ENCODE measurements around the gene LTA.

- peak; percentile 52; the same call in 1 of the 2 replicates for TF ChIP-seq GATA2 (IDR thresholded peaks at IDR 0.05; ENCODE audit: low read depth, low read length)
- no peak; the same call in 1 of the 2 replicates for TF ChIP-seq GATA3 (IDR thresholded peaks at IDR 0.05; ENCODE audit: low read depth, low read length)
These were observed 4.0 kb downstream of the LTA start for GRCh38 chr6:31575952-31576685.
